Measurements from ENCODE around the gene TSTD1.

TSTD1 gene, protein sequence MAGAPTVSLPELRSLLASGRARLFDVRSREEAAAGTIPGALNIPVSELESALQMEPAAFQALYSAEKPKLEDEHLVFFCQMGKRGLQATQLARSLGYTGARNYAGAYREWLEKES

DNA sequence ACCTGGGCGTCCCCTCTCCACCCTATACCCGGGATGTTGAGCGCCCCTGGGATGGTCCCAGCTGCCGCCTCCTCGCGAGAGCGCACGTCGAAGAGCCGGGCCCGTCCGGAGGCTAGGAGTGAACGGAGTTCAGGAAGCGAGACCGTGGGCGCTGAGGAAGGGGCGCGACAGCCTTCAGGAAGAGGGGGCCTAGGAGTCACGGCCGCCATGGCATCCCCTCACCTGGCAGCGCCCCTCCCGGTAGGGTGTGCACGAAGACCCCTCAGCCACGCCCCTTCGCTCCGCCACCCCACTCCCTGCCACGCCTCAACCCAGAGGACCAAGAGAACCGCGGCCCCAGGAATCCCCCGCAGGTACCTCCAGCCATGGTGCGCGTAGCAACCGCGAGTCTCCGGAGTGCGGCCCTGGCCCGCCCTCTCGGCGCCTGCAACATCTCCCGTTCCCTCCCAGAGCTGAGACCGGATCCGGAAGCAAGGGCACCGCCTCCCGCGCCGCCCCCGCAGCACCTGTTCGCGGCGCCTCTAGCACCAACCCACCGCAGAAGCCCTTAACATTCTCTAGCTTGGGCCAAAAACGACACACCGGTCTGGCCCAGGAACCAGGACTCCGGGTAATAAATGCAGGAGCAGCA lies at the start of gene TSTD1:
TSS of gene TSTD1 (minus strand) at position 442 of the 631 bp plus-strand sequence. CDS start at position 367, 75 bp downstream.
- peak; percentile 82 to 85 for DNase-seq

DNA sequence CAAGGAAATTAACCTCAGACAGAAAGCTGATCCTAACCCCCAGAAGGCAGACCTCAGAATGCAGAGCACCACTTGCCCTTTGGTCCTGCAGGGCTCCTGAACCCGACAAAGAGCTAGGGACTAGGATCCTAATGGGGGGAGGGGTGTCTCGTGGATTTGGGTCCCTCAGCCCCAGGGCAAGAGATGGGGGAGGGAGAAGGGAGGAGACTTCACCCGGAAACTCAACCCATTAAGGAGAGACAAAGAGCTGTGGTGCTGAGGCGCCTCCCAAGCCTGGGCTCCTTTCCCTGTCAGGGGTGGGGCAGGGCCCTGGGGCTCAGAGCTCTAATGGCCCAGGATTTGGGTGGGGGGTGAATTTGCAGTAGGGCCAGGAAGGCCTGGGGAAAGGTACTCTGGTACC lies 47.7 kb upstream of the TSTD1 start:
- no peak for DNase-seq

DNA sequence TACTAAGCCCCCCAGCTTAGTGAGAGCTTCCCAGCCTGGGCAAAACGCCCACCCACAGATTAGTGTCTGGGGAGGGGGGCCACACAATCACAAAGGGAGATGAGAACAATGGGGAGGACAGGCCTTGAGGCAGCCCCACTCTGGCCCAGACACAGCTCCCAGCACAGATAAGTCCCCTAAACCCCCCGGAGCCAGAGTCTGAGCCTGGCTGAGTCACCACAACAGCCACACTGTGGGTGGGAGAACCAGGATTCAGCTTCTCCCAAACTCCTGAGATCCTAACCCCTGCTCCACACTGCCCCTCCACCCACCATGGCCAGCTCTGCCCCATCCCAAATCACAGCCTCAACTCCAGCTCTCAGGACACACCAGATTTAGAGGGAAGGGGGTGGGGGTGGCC lies 46.4 kb upstream of the TSTD1 start:
- DNase-seq, result no peak

DNA sequence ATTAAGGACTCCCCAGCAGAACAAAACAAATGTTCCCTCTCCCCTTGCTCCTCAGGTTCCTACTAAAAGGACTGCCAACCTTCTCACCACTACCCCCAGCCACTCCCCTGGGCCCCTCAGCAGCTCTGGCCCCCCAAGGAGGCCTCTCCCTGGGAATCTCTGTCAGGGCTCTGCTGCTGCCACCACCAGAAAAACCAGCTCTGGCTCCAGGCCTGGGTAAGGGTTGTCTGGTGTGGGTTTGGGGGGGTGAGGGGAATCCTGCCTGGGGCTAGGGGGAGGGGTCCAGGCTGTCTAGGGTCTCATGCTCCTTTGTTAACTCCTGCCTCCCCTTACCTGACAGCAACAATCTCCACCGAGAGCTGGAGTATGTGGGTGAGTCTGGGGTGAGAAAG lies 45.8 kb upstream of the TSTD1 start:
- DNase-seq, result no peak

DNA sequence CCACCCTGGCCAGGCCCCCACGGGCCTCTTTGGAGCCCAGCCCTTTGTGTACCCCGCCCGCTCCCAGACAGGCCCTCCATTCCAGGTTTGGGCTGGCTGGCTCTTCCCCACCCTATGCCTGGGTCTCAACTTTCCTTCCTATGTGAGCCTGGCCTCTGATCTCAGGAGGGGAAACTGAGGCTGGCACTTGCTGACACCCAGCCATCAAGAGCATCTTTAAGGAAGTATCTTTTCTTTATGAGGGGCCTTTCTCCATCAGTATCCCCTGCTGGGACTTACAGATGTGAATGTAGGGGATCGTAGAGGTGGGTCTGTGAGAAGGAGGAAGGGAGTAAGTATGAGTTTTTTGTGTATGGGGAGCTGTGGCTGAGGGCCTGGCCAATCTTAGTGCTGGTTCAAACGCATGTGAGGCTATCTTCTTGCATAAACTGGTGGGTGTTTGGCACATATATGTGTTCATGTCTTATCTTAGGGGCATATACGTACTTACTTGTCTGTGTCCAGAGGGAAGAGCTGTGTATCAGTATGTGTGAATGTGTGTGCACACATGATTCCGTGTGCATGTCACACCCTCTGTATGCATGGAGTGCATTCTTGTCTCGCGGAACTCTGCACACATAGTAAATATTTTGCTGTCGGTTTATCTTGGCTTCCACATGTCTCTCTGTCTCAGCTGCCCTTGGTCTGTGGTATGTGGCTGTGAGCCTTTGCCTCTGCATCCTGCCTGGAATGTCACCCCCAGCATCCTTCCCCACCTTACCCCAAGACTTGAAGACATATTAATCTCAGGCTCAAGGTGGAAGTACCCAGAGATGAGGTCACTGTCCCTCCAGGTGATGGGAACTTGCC lies 45.2 kb upstream of the TSTD1 start:
- DNase-seq, result no peak

DNA sequence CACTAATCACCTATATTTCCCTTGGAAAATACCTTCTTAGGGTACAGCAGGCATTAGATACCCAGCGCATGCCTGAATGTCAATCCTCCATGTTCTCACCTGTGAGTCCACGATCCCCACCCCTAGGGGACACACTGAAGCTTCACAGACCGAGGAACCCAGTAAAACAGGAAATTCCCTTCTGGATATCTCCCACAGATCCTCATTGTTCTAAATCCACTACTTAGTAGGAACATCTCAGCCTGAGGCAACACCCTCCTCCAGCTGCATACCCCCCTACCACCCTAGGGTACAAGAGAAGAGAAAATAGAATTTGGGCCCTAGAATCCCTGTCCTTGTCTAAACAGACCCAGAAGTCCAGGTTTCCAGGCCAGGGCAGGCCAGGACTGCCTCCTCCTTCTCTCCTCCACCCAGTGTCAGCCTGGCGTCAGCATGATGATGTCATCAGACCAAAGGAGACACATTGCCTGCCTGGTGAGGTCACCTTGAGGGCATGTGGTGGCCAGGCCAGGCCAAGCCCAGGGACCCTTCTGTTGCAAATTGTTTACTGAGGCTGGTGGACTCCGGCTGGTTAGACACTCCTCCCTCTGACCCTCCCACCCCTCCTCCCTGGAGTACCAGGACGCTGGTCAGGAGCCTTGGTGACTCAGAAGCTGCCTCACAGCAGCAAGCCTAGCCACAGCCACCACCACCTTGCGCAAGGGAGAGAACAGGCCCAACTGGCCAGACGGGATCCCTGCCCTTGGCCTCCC lies 44.4 kb upstream of the TSTD1 start:
- DNase-seq, result no peak

DNA sequence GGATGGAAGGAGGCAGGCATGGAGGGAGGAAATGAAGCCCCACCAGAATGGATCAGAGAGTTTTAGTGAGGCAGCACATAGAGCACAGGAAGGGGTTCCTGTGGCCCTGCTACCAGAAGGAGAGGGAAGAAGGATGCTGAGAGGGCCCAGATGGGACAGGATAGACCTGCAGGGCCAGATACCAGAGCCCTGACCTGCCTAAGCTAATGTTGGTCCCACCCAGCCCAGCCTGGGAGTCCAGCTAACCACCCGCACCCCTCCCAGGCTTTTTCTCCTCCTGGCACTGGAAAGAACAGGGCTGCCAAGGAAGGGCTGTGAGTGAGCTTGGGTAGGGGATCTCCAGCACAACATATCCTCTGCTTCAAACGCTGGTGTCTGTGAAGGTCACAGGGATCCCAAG lies 43.7 kb upstream of the TSTD1 start:
- no peak for DNase-seq

DNA sequence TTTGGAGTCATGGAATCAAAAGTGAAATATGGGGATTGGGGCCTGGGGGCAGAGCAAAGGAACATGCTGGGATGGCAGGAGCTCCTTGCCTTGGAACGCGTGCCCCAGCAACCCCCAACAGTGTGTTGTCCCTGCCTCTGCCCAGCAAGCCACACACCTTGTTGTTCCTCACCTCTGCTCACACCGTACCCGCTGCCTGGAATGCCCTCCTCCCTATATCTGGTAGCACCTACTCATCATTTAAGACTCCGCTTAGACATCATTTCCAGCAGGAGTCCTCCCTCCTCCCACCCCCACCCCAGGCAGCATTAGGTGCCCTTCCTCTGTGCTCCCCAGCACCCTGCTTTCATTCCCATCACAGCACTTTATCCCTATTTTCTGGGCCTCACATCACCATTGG lies 42.8 kb upstream of the TSTD1 start:
- no peak for DNase-seq

DNA sequence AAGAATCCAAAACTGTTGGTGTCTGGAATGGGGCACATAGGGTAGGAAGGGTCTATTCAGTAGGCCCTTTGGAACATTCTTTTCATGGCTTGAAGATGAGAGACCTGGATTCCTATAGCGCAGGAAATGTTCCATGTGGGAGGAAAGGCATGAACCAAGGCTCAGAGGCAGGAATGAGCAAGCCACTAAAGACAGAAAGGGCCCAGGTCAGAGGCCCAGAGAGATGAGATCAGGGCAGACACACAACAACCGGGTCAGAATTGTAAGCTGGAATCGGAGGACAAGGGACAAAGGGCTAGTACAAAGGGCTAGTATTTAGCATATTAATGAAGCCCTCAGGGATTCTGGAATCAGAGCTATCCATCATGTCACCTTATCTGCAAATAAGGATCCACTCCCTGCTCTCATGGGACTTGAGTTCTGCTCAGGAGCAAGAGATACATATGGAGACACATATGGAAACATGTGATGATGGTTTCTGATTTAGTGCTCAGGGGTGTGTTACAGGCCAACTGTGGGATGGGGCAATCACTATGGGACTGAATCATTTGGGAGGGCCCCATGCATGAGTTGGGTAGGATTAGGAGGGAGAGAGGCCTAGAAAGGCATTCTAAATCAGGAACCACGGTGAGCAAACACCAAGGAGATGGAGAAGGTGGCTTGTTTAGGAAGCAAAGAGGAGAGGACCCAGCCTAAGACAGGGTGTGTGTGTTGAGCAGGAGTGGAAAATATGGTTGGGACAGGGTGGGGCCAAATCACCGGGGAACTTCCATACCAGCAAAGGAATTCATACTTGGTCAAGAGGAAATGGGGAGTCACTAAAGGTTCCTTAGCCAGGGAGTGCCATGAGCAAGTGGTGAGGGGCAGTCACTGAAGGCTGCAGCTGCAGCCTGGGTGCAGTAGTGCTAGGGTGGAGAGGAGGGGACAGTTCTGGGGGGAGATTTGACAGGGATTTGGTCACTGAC lies 42.0 kb upstream of the TSTD1 start:
- DNase-seq, result no peak

DNA sequence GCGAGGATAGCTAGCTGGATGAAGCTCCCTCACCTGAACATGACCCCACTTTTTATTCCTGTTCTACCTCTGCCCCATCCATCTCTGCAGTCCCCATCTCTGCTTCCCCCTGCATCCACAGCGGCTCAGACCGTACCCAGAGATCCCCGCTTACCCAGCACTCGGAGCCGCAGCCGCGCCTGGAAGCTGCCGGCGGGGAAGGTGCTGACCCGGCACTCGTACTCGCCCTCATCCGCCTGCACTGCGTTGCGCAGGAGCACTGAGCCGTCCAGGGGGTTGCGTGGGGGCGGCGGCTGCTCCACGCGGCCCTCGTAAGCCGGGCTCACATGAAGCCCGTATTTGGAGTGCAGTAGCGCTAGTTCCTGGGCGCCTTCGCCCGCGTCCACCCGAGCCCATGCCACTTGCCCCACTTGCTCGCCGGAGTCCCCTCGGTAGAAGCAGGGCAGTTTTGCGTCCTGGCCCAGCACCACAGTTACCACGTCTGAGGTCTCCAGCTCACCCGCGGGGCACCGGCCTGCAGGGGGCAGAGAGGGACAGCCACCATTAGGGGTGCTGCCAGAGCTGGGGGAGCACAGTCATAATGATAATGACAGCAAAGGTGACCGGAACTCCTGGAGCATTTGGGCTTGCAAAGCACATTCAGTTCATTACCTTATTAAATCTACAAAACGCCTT lies 40.8 kb upstream of the TSTD1 start:
- DNase-seq, result no peak

DNA sequence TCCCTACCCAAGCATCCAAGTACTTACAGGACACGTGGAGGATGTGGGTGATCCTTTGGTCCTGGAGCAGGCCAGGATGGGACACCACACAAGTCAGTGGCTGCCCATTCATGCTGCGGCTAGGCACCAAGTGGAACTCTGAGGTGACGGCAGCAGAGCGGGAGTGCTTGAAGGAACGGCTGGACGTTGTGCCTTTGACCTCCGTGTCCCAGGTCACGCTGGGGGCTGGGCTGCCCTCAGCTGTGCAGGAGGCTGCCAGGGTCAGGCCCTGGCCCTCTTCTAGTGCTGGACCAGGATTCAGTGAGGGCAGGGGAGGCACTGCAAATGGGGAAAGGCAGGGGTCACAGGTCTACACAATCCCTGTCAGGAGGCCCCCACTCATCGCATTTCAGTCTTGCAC lies 38.7 kb upstream of the TSTD1 start:
- DNase-seq, result no peak

DNA sequence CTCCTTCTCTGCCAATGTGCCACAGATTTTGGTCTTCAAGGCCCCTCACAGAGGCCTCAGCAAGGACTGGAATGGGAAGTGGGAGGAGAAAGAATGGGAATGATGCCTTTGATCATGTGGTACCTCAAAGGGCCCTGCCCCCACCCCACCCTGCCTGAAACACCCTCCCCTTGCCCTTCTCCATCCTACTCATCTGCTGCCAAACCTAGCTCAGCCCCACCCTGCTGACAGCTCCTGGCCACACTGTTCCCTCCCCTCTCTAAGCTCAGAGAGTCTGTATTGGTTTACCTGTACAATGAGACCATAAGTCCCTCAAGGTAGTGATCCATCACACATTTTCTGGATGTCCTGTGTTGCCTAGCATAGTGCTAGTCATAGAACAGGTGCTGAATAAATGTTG lies 37.6 kb upstream of the TSTD1 start:
- no peak for DNase-seq

DNA sequence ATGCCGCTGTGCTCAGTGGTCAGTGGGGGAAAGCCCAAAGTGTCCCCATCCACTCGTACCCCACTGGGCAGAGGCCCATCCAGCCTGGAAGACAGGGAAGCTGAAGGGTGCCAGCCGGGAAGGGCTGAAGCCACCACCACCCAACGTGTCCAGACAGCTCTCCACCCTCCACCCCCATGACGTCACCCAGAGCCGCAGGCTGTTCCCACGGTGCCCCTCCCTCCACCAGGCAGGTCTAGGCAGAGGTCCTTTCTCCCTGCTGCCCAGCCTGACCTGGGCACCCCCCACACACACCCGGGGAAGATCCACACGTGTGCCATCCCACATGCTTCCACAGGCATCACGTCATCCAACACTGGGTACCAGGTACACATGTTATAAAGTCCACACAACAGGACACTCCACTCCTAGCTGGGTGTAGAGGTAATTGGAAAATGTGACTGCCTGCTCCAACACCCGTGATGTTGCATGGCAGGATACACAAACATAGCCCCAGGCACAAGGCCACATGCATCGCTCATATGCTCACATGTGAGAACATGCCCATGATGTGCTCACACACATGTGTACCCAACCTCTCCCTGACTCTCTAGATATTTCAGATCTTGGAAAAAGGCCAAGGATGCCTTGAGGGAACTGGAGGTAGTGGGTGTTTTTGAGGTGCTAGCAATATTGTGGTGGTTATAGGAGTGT lies 36.1 kb upstream of the TSTD1 start:
- DNase-seq, result no peak

DNA sequence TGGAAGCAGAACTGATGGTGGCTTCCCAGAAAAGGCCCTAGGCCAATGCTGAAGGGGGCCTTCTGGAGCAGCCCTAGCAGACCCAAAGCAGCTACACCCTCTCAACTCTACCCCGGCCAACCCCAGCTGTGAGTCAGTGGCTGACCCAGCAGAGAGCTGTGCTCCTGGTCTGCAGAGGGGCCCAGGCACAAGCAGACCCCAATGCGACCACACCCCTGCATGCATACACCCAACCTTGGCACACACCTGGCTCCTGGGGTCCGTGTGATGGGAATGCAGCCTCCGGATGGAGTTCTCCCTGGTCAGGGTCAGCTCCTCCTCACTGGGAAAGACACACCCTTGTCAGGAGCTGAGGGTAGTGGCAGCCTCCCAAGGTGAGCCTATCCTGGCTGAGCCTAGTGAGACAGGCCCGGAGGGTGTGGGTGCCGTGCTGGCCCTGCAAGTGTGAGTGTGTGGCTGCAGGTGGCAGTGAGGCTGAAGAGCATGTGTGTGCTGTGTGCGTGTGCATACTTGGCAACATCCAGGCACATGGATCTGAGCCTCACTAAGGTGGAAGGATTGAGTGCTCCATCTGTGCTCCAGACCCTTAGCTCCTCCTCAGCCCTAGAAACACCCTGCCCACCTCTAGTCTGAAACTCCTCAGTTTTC lies 34.8 kb upstream of the TSTD1 start:
- DNase-seq, result no peak

DNA sequence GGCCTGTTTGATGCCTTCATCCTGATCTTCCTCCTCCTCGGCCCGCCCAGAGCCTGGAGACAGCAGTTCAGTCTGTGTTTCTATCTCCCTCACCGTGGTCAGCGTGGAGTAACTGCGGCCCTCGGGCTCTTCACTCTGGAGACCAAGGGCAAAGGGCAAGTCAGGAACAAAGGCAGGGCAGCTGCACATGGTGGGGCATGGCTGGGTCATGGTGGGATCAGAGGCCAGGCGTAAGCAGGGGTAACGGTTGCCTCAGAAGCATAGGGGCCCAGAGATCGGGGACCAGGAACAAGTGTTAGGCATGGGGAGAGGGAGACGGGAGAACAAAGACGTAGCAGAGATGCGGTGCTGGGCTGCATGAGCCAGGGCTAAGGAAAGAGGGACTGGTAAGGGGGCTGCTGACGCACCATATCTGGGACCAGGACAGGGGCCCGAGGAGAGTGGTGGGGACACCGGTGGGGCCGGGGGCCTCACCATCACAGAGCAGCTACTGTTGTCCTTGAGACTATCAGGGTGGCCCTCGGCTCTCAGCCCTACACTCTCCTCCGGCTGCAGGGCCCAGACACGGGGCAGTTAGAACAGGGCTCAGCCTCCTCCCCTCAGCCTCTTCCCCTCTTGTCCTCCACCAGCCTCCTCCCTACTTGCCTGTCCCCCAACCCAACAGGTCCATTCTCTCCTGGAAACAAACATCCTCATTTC lies 34.1 kb upstream of the TSTD1 start:
- DNase-seq, result no peak

DNA sequence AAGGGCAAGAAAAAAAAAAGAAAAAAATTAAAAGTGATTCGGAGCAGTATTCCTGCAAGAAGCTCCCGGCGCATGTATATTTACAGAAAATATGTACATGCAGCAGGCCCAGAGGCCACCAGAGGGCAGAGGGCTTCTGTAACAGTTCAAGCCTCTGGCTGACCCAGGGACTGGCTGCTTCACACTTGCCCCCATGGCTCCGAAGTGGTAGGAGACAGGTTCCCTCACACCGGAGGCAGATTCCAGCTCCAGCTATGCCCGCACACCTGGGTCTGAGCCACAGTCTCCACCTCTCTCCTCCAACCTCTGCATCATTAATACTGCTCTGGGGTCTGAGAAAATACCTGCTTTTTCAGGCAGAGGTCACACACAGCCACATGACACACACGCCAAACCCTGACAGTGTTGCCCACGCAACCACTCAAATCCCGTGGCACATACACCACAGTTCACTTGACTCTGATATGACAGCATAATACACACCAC lies 33.2 kb upstream of the TSTD1 start:
- DNase-seq, result peak; percentile 33 to 38

DNA sequence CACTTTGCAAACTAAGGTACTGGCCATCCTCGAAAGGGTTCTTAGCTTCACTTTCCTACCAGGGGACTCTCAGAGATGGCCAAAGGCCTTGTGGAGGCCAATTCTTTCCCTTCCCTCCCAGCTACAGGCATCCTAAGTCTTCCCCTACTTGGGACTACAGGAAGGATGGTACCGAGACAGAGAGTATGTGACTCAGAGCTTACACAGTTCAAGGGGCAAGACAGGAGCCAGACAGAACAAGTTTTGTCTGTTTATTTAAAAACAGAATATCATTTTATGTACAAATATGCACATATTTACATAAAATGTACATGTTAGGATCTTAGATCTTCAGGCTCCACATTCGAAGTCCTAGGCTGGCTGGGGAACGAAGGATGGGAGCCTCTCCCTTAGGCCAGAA lies 32.0 kb upstream of the TSTD1 start:
- DNase-seq, result no peak

DNA sequence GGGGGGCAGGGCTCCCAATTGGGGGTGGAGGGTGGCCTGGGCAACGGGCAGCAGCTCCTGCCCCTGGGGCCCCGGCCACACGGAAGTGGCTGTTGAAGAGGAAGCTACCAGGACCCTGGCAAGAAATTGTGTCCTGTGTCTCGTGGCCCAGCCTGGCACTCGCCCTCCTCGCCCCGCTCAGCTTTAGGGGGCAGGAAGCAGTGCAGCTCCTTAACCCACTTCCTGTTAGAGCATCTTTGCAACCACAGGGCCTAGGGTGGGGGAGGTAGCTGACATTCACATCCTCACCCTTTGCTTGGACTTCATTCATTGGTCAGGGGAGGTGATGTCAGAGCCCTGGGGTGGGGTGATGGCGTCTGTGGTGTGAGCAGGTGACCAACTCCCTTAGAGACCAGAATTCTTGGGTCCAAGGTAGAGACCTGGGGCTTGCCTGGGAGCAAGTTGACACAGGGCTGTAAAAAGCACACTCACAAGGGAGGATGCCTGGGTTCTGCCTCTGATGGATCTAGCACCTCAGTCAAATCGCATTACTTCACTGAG lies 31.0 kb upstream of the TSTD1 start, which contains the start of gene ARHGAP30:
TSS of gene ARHGAP30 (minus strand) at position 161 of the 540 bp plus-strand sequence. CDS start 267 bp downstream, outside the sequence.
- DNase-seq, result peak; percentile 59 to 80

DNA sequence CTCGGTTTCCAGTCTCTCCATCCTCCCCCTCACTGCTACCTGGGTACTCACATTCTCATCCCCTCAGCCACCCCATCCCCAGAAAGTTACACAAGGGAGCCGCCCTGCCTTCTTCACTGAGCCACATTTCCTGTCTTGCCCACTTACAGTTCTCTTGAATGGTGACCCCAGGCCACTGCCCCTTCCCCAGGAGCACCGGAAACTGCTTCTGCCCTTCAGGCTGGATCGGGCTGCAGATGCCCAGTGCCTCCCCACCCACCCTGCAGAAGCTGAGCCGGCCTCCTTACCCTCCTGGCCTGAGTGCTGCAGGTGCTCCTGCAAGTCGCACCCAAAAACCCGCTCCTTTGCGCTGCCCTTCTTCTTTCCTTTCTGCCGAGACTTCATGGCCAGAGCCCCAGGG lies 30.5 kb upstream of the TSTD1 start:
- no peak for DNase-seq

All from stimulated activated CD4-positive, alpha-beta T cell treated with anti-CD3 and anti-CD28 coated beads, Interleukin-4, amount 100 ng/mL, for 4 hours (primary cell).